ENCODE results near the gene TBCD. TPM values are rescaled to one million over a fixed set of nuclear protein-coding genes. Genes with fewer than 3 reads are reported as not detected.
"Not testable (repeated sequence)": the region's sequence is repeated elsewhere in the genome, so short reads cannot be mapped to it uniquely, and the experiment has no call there.

Gene TBCD
- total RNA-seq, 1 experiment from 2014 or later = 24.7 TPM

DNA sequence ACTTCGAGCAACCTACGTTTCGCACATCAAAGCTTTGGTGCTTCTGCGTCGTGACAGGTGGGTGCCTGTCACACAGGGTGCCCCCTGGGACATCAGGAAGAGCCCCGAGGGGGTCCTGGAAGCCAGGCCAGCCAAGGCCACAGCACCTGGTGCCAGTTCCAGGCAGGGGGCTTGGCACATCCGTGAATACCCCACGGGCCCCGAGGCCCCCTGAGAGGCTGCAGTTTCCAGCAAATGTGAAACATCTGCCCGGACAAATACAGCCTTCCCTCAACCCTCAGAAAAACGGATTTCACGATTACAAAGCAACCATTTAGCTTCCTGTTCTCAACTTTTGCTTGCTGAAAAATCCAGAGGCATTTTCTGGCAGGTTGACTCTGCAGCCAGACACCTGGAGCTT is 218.2 kb downstream of the TBCD start:
- DNase-seq (ENCODE audit: low read depth) = no peak

DNA sequence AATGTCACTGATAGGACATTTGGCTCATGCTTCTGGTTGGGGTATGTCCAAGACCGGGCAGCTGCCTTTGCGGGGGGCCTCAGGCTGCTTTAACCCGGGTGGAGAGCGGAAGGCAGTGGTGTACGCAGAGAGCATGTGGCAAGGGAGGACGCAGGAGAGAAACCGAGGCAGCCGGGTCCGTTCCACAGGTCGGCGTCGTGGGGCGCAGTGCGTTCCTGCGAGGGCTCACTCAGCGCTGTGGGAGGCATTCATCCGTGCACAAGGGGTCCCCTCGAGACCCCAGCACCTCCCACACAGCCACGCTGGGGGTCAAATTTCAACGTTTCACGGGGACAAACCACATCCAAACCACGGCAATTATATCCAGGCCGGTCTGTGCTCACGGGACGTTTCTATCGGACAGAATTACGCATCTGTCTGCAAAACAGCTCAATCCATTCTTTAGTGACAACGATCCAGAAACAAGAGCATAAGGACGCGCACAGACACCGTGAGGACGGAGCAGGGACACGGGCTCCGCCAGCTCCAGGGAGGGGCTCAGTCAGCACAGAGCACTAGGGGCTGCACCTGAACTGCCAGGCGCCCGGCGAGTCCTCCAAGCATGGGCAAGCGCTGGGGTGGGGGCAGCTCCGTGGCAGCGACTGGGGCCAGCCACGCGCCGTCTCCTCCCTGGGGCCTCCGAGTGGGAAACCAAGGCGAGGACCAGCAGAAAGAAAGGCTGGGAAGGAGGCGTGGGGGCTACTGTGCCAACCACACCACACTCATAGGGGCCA is 219.1 kb downstream of the TBCD start:
- DNase-seq (ENCODE audit: low read depth) = no peak

DNA sequence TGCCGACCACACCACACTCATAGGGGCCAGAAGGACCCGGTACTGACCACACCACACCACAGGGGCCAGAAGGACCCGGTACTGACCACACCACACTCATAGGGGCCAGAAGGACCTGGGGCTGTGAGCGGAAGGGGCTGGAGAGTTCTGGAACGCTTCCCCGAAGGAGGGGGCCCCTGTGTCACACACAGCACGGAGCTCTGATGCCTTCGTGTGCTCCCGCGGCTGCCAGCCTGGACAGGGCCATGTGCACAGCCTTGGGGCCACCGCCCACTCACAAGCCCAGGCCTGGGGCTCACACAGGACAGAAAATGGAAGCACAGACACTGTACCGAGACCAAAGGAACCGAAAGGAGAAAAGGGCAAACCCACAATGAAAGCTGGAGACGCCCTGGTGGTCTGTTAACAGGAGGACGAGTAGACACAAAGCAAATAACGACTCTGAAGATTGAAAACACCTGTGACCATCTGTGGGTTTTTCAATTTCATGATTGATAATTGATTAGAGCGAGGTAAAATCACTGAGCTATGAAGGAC is 221.0 kb downstream of the TBCD start:
- DNase-seq (ENCODE audit: low read depth) = no peak

DNA sequence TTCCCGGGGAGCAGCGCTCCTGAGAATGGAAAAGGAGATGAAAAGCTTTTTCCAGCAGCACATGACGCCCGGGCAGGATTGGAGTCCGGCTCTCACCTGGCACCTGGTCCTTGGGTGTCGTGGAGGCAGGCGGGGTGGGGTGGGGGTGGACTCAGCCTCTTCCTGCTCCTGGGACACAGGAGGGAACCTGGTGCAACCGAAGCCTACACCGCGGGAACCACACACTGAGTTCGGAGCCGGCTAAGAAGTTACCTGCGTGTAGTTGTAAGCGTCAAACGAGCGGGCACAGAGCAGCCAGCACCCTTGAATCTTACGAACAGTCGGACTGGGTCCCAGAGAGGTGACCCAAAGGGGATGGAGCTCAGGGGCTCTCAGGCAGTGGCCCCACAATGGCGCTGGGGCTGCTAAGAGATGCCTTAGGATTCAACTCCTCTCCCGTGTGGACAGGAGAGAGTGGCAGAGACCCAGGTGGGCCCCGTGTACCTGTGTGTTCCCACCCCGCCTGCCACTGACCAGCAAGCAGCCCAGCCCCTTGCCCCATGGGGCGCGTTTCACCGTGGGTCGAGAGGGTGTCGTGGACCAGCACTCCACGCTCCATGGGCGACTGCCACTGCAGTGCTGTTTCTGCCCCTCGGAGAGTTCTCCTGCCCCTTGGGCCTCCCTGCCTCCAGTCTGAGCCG is 221.7 kb downstream of the TBCD start:
- no peak for DNase-seq (ENCODE audit: low read depth)

DNA sequence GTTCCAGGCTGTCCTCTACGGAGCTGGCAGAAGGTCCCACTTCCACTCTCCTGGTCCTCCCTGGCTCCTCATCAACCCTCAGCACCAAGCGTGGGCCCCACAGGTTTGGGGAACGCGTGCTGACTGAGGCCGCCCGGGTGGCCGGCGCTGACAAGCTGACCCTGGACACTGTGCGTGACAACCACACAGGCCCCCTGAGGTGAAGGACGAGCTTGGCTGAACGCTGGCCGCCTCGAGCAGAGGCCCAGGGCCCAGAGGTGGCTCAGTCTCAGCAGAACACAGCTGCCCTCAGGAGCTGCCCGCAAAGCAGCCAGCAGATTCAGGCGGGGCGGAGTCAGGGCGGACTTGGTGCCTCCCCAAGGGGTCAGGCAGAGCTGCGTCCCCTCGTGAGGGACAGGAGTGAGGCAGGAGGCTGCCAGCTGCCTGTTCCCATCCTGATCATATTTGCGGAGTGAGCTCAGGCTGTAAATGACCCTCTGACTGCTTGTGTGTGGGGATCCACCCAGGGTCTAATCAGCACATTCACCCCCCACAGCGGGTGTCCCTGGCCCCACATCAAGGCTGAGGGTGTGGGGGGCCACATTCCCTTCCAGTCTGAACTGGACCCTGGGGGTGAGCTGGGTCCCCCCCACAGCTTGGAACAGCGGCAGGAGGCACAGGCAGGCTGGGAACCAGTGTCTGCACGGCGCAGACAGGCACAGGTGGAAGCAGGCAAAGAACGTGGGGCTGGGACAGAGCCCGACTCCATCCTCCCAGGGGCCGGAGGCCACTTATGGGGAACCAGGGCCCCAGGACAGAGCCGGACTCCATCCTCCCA is 222.5 kb downstream of the TBCD start:
- DNase-seq (ENCODE audit: low read depth) = no peak

DNA sequence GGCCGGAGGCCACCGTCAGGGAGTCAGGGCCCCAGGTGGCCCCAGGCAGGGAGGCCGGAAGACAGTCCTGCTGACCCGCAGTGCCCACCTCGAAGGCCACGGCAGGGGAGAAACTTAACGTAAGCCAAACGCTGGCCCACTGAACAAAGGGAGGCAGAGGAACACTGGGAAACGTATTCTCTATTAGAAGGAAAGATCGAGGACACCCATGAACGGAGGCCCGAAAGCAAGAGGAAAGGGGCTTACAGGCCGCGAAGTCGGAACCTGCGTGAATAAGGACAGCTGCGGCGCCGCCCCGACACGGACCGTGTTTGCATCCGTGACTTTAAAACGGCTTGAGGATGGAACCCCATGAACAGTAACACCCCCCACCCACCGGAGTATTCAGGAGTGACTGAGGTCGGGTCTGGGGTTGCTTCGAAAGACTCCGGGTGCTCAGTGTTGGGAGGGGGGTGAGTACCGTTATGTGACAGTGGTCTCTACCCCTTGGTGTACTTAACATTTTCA is 225.2 kb downstream of the TBCD start:
- no peak for DNase-seq (ENCODE audit: low read depth)

DNA sequence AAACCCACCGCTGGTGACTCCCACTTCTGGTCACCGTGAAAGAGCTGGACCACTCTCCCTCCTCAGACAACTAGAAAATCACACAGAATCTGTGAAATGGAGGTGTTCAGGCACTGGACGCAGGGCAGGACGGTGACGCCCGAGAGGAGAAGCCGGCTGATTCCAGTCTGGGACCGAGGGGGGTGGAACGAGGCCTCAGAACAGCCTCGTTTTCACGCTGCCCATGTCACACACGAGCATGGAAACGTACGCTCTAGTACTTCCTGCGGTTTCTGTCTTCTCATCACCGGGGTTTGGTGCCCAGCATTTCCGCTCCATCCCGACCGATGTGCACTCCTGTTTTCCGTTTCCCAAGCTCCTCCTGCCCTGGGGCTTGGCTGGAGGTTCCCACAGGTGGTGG is 225.7 kb downstream of the TBCD start:
- DNase-seq (ENCODE audit: low read depth) = no peak

DNA sequence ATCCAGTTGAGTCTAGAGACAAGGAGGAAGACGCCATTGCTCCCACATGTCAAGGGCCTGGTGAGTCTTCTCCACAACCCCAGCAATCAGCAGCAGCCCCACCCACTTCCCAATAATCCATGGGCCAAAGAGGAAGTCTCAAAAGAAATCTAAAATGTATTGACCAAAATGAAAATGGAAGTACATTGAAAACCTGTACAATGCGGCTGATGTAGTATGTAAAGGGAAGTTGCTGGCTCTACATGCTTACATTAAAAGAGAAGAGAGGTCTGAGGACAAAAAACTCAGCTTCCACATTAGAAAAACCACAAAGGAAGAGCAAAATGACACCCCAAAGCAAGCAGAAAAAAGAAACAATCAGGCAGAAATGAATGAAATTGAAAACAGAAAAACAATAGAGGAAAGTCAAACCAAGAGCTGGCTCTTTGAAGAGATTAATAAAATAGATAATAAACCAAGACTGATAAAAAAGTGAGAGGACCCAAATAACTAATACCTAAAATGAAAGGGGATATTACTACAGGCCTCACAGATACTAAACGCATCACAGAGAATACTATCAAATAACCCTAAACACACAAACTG is 227.0 kb downstream of the TBCD start:
- DNase-seq (ENCODE audit: low read depth) = no peak

DNA sequence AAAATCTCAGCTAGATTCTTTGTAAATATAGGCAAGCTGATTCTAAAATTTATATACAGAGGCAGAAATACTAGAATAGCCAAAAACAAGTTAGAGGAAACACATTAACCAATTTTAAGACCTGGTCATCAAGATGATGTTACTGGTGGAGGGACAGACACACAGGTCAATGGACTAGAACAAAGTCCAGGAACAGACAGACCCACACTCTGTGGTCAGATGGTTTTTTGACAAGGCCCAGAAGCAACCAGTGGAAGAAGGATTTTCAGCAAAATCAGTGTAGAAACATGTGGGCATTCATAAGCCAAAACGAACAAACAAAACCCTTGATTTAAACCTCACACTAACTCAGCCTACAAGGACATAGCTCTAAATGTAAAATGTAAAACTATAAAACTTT is 227.9 kb downstream of the TBCD start:
- no peak for DNase-seq (ENCODE audit: low read depth)

DNA sequence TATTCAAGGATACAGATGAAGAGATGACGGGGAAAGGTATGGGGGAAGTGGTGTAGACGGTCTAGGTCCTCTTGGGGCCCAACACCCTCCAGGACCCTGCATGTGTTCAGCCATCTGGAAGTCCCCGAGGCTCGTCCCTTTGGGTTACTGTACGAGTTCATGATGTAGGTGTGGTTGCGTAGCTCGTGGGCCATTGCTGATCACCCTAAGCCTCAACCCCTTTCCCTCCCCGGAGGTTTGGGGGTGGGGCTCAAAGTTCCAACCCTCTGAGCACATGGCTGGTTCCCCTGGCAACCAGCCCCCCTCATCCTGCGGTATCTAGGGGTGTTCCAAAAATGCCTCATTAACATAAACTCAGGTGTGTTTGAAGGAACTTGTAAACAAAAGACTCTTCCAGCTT is 228.8 kb downstream of the TBCD start:
- DNase-seq (ENCODE audit: low read depth) = no peak

DNA sequence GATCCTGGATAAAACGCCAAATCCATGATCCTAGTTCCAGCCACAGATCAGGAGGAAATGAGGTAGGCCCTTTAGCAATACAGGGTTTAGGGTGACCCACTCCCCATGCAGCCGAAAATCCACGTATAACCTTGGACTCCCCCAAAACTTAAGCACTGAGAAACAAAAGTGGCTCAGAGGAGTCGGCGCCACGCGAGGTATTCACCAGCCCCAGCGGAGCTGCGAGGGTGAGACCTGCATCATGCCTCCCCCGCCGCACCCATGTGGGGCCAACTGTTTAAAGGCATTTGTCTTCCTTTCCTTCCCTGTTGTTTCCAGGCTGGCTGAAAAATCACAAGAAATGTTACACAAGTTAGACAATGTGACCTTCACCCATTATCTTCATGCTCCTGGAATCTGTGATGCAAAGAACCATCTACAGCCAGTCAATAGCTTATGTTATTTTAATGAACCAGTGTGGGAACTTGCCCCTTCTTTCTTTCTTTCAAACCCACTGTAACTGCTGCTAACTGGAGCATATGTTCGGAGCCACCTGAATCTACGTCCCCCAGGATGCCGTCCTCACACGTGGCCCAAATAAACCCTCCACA is 229.4 kb downstream of the TBCD start:
- DNase-seq (ENCODE audit: low read depth) = no peak

DNA sequence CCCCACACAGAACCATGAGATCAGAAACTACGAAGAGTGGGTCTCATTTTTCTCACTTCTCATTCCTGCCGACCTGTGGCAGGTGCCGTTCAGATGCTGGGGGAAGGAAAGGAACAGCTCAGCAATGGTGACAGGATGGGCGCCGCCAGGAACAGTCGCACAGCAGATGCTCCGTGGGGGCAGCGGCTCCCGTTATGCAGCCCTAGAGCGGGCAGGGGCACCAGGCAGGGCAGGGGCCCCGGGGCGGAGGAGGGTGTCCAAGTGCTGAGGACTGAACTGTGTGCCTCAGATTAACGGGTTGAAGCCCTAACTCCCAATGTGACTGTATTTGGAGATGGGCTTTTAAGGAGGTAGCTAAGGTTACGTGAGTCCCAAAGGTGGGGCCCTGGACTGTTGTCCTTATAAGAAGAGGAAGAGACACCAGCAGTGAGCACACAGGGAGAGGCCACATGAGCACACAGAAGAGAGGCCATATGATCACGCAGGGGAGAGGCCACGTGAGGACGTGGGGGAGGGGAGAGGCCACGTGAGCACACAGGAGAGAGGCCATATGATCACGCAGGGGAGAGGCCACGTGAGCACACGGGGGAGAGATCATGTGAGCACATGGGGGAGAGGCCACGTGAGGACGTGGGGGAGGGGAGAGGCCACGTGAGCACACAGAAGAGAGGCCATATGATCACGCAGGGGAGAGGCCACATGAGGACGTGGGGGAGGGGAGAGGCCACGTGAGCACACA is 231.8 kb downstream of the TBCD start:
- no peak for DNase-seq (ENCODE audit: low read depth)

DNA sequence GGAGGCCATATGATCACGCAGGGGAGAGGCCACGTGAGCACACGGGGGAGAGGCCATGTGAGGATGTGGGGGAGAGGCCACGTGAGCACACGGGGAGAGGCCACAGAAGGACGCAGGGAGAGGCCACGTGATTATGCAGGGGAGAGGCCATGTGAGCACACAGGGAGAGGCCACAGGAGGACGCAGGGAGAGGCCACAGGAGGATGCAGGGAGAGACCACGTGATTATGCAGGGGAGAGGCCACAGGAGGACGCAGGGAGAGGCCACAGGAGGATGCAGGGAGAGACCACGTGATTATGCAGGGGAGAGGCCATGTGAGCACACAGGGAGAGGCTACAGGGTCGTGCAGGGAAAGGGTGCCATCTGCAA is 232.4 kb downstream of the TBCD start:
- DNase-seq (ENCODE audit: low read depth) = not testable (repeated sequence)

DNA sequence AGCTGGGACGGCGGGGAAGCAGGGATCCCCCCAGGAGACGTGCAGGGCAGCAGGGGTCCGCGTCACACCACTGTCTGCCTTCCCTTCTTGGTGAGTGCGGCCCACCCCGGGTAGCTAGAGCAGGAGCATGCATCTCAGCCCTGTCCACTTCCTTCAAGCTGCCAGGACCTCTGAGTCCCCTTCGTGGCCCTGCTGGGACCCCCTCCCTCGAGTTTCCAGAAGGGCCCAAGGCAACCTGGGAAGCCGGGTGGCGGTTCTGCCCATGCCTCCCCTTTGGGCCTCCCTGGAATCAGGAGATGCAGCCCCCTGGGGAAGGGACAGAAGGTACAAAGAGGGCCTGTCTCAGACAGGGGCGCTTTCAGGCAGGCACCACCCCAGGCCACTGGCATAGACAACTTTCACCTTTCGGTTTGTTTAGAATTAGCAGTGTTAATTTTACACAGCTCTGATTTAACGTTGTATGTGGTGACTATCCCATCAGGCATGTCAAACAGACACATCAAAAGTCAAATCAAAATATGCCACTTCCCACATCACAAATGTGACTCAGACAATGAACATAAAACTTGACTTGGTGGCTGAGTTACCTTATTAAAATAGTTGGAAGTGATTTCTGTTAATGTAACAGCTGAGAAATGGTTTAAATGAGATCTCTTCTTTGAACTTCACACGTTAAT is 233.0 kb downstream of the TBCD start:
- peak; percentile 22 for DNase-seq (ENCODE audit: low read depth)

DNA sequence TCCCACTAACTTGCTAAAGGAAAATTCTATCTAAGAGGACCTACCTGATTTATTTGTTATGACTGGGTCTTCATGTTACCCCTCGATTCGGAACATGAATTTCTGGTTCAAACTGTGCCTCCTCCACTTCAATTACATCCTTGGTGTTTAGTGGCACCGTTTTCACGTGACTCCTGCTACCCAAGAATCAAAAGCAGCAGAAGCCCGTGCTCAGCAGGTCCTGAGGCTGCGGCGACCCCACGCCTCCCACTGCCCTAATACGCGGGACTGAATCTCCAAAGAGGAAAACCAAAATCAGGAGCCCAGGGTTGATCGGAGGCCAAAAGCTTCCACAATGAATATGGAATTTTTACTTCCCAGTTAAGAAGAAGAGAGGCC is 233.6 kb downstream of the TBCD start:
- DNase-seq (ENCODE audit: low read depth) = no peak

DNA sequence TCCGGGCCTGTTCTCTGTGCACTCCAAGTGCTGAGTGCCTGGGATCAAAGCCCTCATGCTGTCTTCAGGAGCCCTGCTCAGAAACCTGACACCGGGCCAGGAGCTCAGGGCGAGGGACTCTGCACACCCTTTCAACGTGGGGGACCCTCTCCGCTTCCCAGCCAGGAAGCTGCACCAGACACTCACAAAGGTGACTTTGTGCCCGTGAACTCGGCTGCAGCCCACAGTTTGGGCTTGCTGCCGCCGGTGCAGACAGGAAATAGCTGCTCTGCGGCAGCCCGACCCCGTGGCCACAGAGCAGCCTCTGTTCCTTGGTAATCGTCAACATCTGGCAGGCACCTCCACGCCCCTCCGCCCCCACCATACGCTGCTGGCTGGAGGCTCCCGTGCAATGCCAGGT is 234.1 kb downstream of the TBCD start:
- no peak for DNase-seq (ENCODE audit: low read depth)

DNA sequence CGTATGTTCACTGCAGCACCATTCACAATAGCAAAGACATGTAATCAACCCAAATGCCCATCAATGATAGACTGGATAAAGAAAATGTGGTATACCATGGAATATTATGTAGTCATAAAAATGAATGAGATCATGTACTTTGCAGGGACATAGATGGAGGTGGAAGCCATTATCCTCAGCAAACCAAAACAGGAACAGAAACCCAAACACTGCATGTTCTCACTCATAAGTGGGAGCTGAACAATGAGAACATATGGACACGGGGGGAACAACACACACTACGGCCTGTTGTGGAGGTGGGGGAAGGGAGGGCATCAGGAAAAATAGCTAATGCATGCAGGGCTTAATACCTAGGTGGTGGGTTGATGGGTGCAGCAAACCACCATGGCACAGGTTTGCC is 237.2 kb downstream of the TBCD start:
- not testable (repeated sequence) for DNase-seq (ENCODE audit: low read depth)

DNA sequence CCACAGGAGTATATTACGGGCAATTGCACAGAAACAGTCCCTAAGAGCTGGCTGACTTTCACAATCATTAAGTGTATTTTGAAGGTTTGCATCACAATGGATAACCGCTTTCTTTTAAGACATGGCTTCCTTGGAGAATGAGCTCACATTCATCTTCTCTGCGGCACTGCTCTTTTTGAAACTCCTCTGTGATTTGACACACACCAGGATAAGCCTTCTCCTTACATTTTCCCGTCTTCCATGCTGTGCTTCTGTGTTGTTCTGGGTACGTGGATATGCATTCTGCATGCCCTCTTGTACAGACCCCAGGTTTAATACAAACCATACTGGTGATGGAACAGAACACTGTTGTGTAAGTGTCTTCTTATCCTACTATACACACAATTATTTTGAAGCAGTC is 238.0 kb downstream of the TBCD start:
- no peak for DNase-seq (ENCODE audit: low read depth)

DNA sequence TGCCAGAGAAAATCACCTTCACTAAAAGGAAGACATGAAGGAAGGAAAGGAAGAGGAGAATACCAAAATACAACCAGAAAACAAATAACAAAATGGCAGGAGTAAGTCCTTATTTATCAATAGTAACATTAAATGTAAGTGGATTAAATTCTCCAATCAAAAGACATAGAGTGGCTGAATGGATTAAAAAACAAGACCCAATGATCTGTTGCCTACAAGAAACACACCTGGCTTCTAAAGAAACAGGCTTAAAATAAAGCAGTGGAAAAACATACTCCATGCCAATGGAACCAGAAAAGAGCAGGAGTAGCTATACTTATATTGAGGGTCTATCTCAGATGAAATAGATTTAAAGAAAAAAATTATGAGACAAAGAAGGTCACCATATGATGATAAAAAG is 241.1 kb downstream of the TBCD start:
- DNase-seq (ENCODE audit: low read depth) = no peak
